H1 (cell line): ENCODE results near the gene ABCA9. TPM values are rescaled to one million over a fixed set of nuclear protein-coding genes. Genes with fewer than 3 reads are reported as not detected.

Source experiments
- CTCF ChIA-PET: fragments of 300-600 bp; sonication (Branson Sonifier 250); formaldehyde crosslinking; loops from one replicate; lab custom pipeline; 2021; ENCODE audit not compliant: partially characterized antibody; lab: Charles Lee
- POLR2A ChIA-PET: fragments of 300-600 bp; sonication (Branson Sonifier 250); formaldehyde crosslinking; loops from one replicate; lab custom pipeline; 2021; ENCODE audit warnings: inconsistent platforms; ENCODE audit not compliant: partially characterized antibody; lab: Charles Lee
- DNase-seq, 2 experiments: peaks; one replicate each; pipeline versions ENCODE4 v3.0.0 to v3.0.0-alpha.2; 2010 to 2022; ENCODE audit warnings: low spot score in 2 of 2, low read depth in 1 of 2, mixed read lengths in 1 of 2
- FAIRE-seq: peaks from 2 replicates; lab custom pipeline; 2011; peaks lifted over from hg19 to GRCh38; lab: Jason Lieb, UNC
- H2AFZ ChIP-seq: 2 replicates; pipeline ENCODE4 v1.8.1; 2012; ENCODE audit warnings: low read length, inconsistent platforms
- H2AK5ac ChIP-seq: 2 replicates; pipeline ENCODE4 v1.6.1; 2013; ENCODE audit warnings: low read depth, low read length
- H2BK120ac ChIP-seq: replicated peaks from 2 replicates; pipeline ENCODE3; 2013; ENCODE audit warnings: low read depth, low read length, inconsistent platforms
- H2BK12ac ChIP-seq: 2 replicates; pipeline ENCODE4 v1.6.1; 2013; ENCODE audit warnings: low read depth, low read length
- H2BK15ac ChIP-seq: 2 replicates; pipeline ENCODE4 v1.6.1; 2013; ENCODE audit warnings: low read length
- H2BK20ac ChIP-seq: 2 replicates; pipeline ENCODE4 v1.6.1; 2013; ENCODE audit warnings: low read length
- H2BK5ac ChIP-seq: 2 replicates; pipeline ENCODE4 v1.6.1; 2013; ENCODE audit warnings: low read depth, low read length
- H3K14ac ChIP-seq: 2 replicates; pipeline ENCODE4 v1.6.1; 2013; ENCODE audit warnings: inconsistent platforms; ENCODE audit not compliant: insufficient read length
- H3K18ac ChIP-seq: 2 replicates; pipeline ENCODE4 v1.6.1; 2013; ENCODE audit warnings: low read length; ENCODE audit errors: extremely low read depth
- H3K23ac ChIP-seq: 2 replicates; pipeline ENCODE4 v1.6.1; 2013; ENCODE audit warnings: inconsistent platforms; ENCODE audit not compliant: insufficient read length
- H3K23me2 ChIP-seq: 2 replicates; pipeline ENCODE4 v1.6.1; 2013; ENCODE audit warnings: low read depth, low read length
- H3K27ac ChIP-seq: 2 replicates; pipeline ENCODE4 v1.6.1; 2011; ENCODE audit warnings: low read depth, low read length, inconsistent platforms
- H3K27me3 ChIP-seq, 4 experiments: replicated peaks in 1 of 4; 1 replicate in 1 of 4; 2 replicates in 3 of 4; pipeline versions ENCODE4 v1.6.1 to v1.8.1; 2011 to 2013; ENCODE audit warnings: low read length in 3 of 4, mild to moderate bottlenecking in 3 of 4, inconsistent platforms in 2 of 4, mixed read lengths in 2 of 4, moderate library complexity in 1 of 4; ENCODE audit not compliant: control insufficient read depth in 3 of 4, insufficient read depth in 3 of 4; ENCODE audit errors: extremely low read depth in 1 of 4
- H3K36me3 ChIP-seq, 4 experiments: 2 replicates each; pipeline versions ENCODE4 v1.6.1 to v1.8.1; 2011 to 2013; ENCODE audit warnings: mild to moderate bottlenecking in 4 of 4, low read length in 3 of 4, moderate library complexity in 2 of 4, control low read depth in 1 of 4, inconsistent platforms in 1 of 4; ENCODE audit not compliant: insufficient read depth in 4 of 4, control insufficient read depth in 2 of 4
- H3K4ac ChIP-seq: replicated peaks from 2 replicates; pipeline ENCODE3; 2013; ENCODE audit warnings: low read length, low read depth, mixed read lengths, inconsistent platforms; ENCODE audit not compliant: insufficient read length
- H3K4me1 ChIP-seq, 4 experiments: replicated peaks in 1 of 4; 1 replicate in 1 of 4; 2 replicates in 3 of 4; pipeline versions ENCODE4 v1.6.1 to v1.8.1; 2011 to 2013; ENCODE audit warnings: low read length in 3 of 4, inconsistent platforms in 2 of 4, mixed read lengths in 1 of 4; ENCODE audit not compliant: insufficient read depth in 4 of 4, control insufficient read depth in 3 of 4
- H3K4me2 ChIP-seq, 2 experiments: 2 replicates each; pipeline versions ENCODE4 v1.6.1 to v1.8.1; 2011 to 2013; ENCODE audit warnings: low read depth in 2 of 2, low read length in 2 of 2, control low read depth in 1 of 2, inconsistent platforms in 1 of 2, mild to moderate bottlenecking in 1 of 2; ENCODE audit not compliant: insufficient read depth in 1 of 2
- H3K4me3 ChIP-seq, 4 experiments: fragments of 200-600, 300-600 bp in 1 of 4; sonication (generic), shearing (Covaris generic), sonication (Bioruptor Twin) in 1 of 4; 2 replicates each; pipeline versions ENCODE4 v1.5.1 to v1.8.1; 2011 to 2016; ENCODE audit warnings: low read length in 4 of 4, low read depth in 3 of 4, control low read depth in 2 of 4, inconsistent platforms in 2 of 4, mild to moderate bottlenecking in 2 of 4, mixed read lengths in 1 of 4, moderate library complexity in 1 of 4; ENCODE audit not compliant: insufficient read depth in 2 of 4; ENCODE audit errors: extremely low read depth in 1 of 4
- H3K56ac ChIP-seq: replicated peaks from 2 replicates; pipeline ENCODE3; 2013; ENCODE audit warnings: low read depth, mild to moderate bottlenecking, mixed read lengths, low read length, inconsistent platforms; ENCODE audit not compliant: insufficient read length
- H3K79me1 ChIP-seq: 2 replicates; pipeline ENCODE4 v1.6.1; 2013; ENCODE audit warnings: low read depth, low read length, control low read depth
- H3K79me2 ChIP-seq, 2 experiments: 2 replicates each; pipeline versions ENCODE4 v1.6.1 to v1.8.1; 2012 to 2013; ENCODE audit warnings: low read length in 2 of 2, mild to moderate bottlenecking in 2 of 2, inconsistent platforms in 1 of 2; ENCODE audit not compliant: insufficient read depth in 2 of 2, control insufficient read depth in 1 of 2
- H3K9ac ChIP-seq, 4 experiments: replicated peaks in 1 of 4; 1 replicate in 1 of 4; 2 replicates in 3 of 4; pipeline versions ENCODE4 v1.6.1 to v1.8.1; 2011 to 2013; ENCODE audit warnings: low read depth in 3 of 4, low read length in 3 of 4, control low read depth in 2 of 4, mild to moderate bottlenecking in 2 of 4, moderate library complexity in 2 of 4, inconsistent platforms in 1 of 4; ENCODE audit errors: extremely low read depth in 1 of 4
- H3K9me3 ChIP-seq, 2 experiments: 2 replicates each; pipeline versions ENCODE4 v1.6.1 to v1.8.1; 2012 to 2013; ENCODE audit warnings: mild to moderate bottlenecking in 2 of 2, moderate library complexity in 2 of 2, control low read depth in 1 of 2, inconsistent platforms in 1 of 2, low read depth in 1 of 2, low read length in 1 of 2, mixed read lengths in 1 of 2; ENCODE audit not compliant: insufficient read depth in 2 of 2
- H4K20me1 ChIP-seq, 2 experiments: replicated peaks in 1 of 2; 2 replicates each; pipeline versions ENCODE3 to v1.8.1; 2011 to 2013; ENCODE audit warnings: inconsistent platforms in 2 of 2, low read length in 2 of 2, mild to moderate bottlenecking in 1 of 2; ENCODE audit not compliant: insufficient read depth in 2 of 2, control insufficient read depth in 1 of 2
- H4K5ac ChIP-seq: 2 replicates; pipeline ENCODE4 v1.6.1; 2013; ENCODE audit warnings: low read length, low read depth, mixed read lengths, inconsistent platforms; ENCODE audit not compliant: insufficient read length
- H4K8ac ChIP-seq: 2 replicates; pipeline ENCODE4 v1.8.0; 2013; ENCODE audit warnings: mild to moderate bottlenecking, moderate library complexity, low read length, inconsistent platforms; ENCODE audit not compliant: insufficient read depth; ENCODE audit errors: extremely low read depth
- H4K91ac ChIP-seq: replicated peaks from 2 replicates; pipeline ENCODE3; 2013; ENCODE audit warnings: low read length, mixed read lengths, inconsistent platforms; ENCODE audit not compliant: insufficient read length
- KDM5A ChIP-seq: fragments of 200-600 bp; IDR thresholded peaks from 2 replicates; pipeline ENCODE4 v1.7.1; 2012; ENCODE audit warnings: mild to moderate bottlenecking, low read length, inconsistent platforms, mixed read lengths
- TBP ChIP-seq: IDR thresholded peaks from 2 replicates; pipeline ENCODE4 v1.6.1; 2011; ENCODE audit warnings: low read depth, low read length, improper control_type of control experiment
- WGBS, 2 experiments: shearing (Covaris generic) in 1 of 2; methylation state at CpG; one replicate each; pipeline versions ENCODE4 v1.1.6 to v1.1.7; 2013 to 2015; ENCODE audit warnings: low lambda C conversion rate in 2 of 2, mixed read lengths in 2 of 2, inconsistent platforms in 1 of 2, low coverage in 1 of 2, missing lambda C conversion rate in 1 of 2; ENCODE audit not compliant: insufficient replicate concordance in 2 of 2, insufficient coverage in 1 of 2, insufficient read length in 1 of 2; ENCODE audit errors: extremely low coverage in 1 of 2, missing lambda C conversion rate in 1 of 2; 5-methylcytosine and 5-hydroxymethylcytosine counted together
- polyA plus RNA-seq, 7 experiments: library from polyadenylated mRNA; depleted of rRNA in 3 of 7; stranded (reverse) in 5 of 7; unstranded in 2 of 7; fragments of >200 nt in 5 of 7; fragments of 200-250 nt in 2 of 7; gene quantifications; 1 replicate in 5 of 7; 2 replicates in 1 of 7; 4 replicates in 1 of 7; pipeline versions ENCODE4 v1.2.1 to v1.2.3, GENCODE V29; 2011 to 2013; ENCODE audit warnings: missing spikeins in 2 of 7, mixed read lengths in 2 of 7
- total RNA-seq: library from RNA; stranded (reverse); fragmentation: NEBNext Ultra II Directional; extraction: Animal tissue kit (Norgen Biotek cat#: 25700); gene quantifications from 2 replicates; pipeline ENCODE4 v1.2.1, GENCODE V29; 2021
- TF ChIP-seq, protein P1 (sequence below): IDR thresholded peaks from 2 replicates; pipeline ENCODE4 v1.6.1; 2011; ENCODE audit warnings: low read length, improper control_type of control experiment

ABCA9 gene
- total and polyA plus RNA-seq, 2 of the 8 experiments (the other 6 are each of a cell fraction or from before 2014, with no cell fraction given): not detected

DNA sequence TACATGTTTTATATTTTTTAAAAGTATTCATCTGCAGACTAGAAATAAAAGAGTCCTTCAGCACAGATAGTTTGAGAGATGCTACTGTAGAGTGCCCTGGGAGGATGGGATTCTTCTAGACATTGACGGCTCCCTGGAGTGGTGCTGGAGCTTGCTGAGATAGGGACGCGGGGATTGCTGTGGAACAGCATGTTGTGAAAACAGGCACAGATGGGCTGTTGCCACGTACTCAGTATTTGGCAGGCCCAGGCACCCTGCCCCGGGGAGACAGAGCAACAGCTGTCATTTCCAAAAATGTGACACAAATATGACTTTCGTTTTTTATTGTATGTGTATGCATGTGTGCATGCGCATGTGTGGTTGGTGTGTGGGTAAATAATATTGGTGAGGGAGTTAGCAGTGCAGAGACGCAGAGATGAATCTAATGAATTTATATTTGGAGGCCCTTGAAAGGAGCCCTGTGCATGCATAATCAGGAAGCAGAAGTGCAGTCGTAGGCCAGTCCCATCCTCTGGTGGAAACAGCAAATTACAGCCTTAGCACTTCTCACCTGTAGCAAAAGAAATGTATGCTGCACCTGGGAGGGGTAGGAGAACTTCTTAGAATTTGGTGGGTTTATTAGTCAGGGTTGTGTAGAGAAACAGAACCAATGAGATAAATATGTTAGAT is 99.4 kb downstream of the ABCA9 start:
- Histone ChIP-seq H3K14ac (no peak overlapping the region), H4K5ac (no peak overlapping the region), H2BK15ac (no peak overlapping the region), H3K27me3 (no peaks in the 10 kb centered on the region), H2BK120ac (no peak overlapping the region), H3K56ac (no peak overlapping the region), H3K23ac (no peak overlapping the region), H4K8ac (no peak overlapping the region), H4K91ac (no peak overlapping the region), H2BK5ac (no peak overlapping the region), H3K4ac (no peak overlapping the region), H3K4me3 (no peak overlapping the region), H3K18ac (no peak overlapping the region), H3K4me1 (no peaks in the 10 kb centered on the region), H4K20me1 (no peaks in the 10 kb centered on the region), H3K23me2 (no peaks in the 10 kb centered on the region), H3K27ac (no peak overlapping the region), H2AK5ac (no peak overlapping the region), H3K79me1 (no peaks in the 10 kb centered on the region), H2BK12ac (no peak overlapping the region), H3K36me3 (no peaks in the 10 kb centered on the region), H2BK20ac (no peak overlapping the region), H3K79me2 (no peaks in the 10 kb centered on the region), H3K9ac (no peak overlapping the region), H3K9me3 (no peaks in the 10 kb centered on the region), H3K4me2 (no peak overlapping the region), H2AFZ (no peak overlapping the region)
- 85 to 100% methylated on average over 1 to 9 of the region's 9 CpGs for WGBS, 2 experiments
- POLR2A ChIA-PET: no interaction called here
- DNase-seq: no peak
- no peak for TF ChIP-seq KDM5A
- TF ChIP-seq, protein P1, sequence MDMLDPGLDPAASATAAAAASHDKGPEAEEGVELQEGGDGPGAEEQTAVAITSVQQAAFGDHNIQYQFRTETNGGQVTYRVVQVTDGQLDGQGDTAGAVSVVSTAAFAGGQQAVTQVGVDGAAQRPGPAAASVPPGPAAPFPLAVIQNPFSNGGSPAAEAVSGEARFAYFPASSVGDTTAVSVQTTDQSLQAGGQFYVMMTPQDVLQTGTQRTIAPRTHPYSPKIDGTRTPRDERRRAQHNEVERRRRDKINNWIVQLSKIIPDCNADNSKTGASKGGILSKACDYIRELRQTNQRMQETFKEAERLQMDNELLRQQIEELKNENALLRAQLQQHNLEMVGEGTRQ: no peak
- no peak for TF ChIP-seq TBP
- CTCF ChIA-PET: interaction anchor here (0.6 kb wide), 1 partner anchor 41 kb away, joined by 4 read pairs; no protein-coding TSS in a partner anchor
- FAIRE-seq: no peak
